Fibroblast of the aortic adventitia (primary cell): ENCODE measurements around the gene WDR17. TPM values are rescaled to one million over a fixed set of nuclear protein-coding genes. Genes with fewer than 3 reads are reported as not detected.

Source experiments
- DNase-seq: peaks from one replicate; pipeline ENCODE4 v3.0.0-alpha.2; 2010; ENCODE audit warnings: low read depth
- H3K4me3 ChIP-seq: 2 replicates; pipeline ENCODE4 v1.5.1; 2011; ENCODE audit warnings: low read depth, mild to moderate bottlenecking, control low read depth, low read length, moderate library complexity
- total RNA-seq: library from RNA; depleted of rRNA; stranded (reverse); fragments of >200 nt; gene quantifications from 2 replicates; pipeline ENCODE4 v1.2.3, GENCODE V29; 2012; ENCODE audit warnings: low replicate concordance
- TF ChIP-seq, protein P1 (sequence below): IDR thresholded peaks from 2 replicates; pipeline ENCODE4 v1.5.1; 2011; ENCODE audit warnings: mild to moderate bottlenecking, low read length, control low read depth, inconsistent platforms; ENCODE audit not compliant: insufficient read depth

Gene WDR17
- total RNA-seq, result 2.6 and 3.1 TPM in 2 replicates

DNA sequence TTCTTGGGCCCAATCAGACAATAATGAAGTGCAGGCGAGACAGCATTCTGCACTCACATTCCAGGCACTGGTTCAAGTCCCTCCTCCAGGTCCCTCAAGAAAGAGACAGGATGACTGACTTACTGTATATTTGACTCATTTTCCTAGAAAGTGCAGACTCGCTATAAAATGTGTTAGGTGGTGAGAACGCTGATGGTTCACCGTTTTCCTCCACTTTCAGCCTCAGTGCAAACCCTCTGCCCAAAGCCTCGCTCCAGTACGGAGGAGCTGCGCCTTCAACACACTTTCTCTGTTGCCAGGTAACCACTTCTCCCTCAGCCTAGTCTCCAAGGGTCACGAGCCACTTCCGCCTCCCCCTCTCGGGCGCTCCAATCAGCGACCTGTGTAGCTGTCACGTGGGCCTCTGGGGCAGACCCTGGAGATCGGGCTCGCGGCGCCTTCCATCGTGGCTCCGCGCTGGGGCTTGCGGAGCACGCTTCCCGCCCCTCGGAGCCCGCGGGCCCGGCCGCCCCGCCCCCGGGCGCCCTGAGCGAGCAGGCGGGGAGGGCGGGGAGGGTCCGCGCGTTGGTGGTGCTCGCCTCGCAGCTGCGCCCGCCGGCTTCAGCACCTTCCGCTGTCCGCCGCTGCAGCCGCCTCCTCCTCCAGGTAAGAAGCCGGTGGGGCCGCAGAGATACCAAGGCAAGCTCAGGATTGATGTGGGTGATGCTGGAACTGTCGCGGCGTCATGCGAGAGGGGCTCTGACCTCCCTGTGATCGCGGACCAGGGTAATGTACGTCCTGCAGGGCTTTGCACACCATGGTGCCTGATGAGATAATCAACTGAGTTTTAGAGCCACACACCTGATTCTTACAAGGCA lies at the start of gene WDR17:
Gene WDR17 (plus strand): TSS at position 407 of the 857 bp plus-strand sequence. CDS start 45,740 bp downstream, outside the sequence.
- TF ChIP-seq, protein P1, sequence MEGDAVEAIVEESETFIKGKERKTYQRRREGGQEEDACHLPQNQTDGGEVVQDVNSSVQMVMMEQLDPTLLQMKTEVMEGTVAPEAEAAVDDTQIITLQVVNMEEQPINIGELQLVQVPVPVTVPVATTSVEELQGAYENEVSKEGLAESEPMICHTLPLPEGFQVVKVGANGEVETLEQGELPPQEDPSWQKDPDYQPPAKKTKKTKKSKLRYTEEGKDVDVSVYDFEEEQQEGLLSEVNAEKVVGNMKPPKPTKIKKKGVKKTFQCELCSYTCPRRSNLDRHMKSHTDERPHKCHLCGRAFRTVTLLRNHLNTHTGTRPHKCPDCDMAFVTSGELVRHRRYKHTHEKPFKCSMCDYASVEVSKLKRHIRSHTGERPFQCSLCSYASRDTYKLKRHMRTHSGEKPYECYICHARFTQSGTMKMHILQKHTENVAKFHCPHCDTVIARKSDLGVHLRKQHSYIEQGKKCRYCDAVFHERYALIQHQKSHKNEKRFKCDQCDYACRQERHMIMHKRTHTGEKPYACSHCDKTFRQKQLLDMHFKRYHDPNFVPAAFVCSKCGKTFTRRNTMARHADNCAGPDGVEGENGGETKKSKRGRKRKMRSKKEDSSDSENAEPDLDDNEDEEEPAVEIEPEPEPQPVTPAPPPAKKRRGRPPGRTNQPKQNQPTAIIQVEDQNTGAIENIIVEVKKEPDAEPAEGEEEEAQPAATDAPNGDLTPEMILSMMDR, result no peak
- peak within 1 kb of the TSS; percentile 74 for H3K4me3 ChIP-seq
- DNase-seq, result peak; percentile 62

- TF ChIP-seq, protein P1, result no peak
- DNase-seq, result no peak
- no peak overlapping the region for H3K4me3 ChIP-seq
Observed at GRCh38 chr4:176016601-176017000, 49.0 kb upstream of the WDR17 start.

GRCh38 chr4:176020481-176021085 lies 45.1 kb upstream of the WDR17 start:
- no peak for DNase-seq
- H3K4me3 ChIP-seq, result no peak overlapping the region
- TF ChIP-seq, protein P1, result no peak

- no peak overlapping the region for H3K4me3 ChIP-seq
- TF ChIP-seq, protein P1, result no peak
- DNase-seq, result no peak
Observed at GRCh38 chr4:176030391-176030790, 35.2 kb upstream of the WDR17 start.

DNA sequence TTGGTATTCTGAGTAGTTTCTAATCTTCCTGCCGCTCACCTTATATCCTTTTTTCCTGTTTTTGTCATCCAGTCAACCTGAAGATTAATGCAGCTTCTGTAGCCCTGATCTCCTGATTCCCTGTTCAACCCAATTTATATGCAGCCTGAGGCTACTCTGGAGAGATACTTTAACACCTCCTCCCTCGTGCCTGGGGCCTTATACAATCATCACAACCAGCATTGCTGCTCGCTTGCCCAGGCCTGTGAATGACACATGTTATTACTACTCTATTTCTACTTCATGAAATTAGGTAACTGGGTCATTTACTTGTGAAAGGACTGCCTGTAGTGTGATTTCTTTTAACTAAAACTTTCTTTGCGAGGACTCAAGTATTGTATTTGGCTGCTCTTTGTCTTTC lies 33.7 kb upstream of the WDR17 start:
- no peak for DNase-seq
- TF ChIP-seq, protein P1, result no peak
- no peak overlapping the region for H3K4me3 ChIP-seq

- no peak for DNase-seq
- H3K4me3 ChIP-seq, result no peak overlapping the region
- TF ChIP-seq, protein P1, result no peak
Observed at GRCh38 chr4:176032454-176032853, 33.2 kb upstream of the WDR17 start.
